ENCODE measurements around the gene DRAXIN.

DRAXIN gene

DNA sequence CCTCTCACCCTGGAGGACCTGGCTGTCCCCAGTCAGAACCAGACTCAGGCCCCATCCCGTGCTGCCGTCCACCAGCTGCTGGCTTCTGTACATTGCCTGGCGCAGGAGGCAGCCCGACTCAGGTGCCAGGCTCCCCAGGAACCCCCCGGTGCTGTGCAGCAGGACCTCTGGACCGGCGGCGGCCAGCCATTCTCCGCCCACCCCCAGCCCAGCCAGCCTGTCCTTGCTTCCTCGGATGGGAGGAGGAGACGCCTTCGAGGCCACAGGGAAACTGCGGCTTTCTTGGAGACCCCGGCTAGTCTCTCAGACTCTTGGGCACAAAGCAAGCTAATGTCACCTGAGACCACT is 74.9 kb downstream of the DRAXIN start:
- TF ChIP-seq, protein P1, sequence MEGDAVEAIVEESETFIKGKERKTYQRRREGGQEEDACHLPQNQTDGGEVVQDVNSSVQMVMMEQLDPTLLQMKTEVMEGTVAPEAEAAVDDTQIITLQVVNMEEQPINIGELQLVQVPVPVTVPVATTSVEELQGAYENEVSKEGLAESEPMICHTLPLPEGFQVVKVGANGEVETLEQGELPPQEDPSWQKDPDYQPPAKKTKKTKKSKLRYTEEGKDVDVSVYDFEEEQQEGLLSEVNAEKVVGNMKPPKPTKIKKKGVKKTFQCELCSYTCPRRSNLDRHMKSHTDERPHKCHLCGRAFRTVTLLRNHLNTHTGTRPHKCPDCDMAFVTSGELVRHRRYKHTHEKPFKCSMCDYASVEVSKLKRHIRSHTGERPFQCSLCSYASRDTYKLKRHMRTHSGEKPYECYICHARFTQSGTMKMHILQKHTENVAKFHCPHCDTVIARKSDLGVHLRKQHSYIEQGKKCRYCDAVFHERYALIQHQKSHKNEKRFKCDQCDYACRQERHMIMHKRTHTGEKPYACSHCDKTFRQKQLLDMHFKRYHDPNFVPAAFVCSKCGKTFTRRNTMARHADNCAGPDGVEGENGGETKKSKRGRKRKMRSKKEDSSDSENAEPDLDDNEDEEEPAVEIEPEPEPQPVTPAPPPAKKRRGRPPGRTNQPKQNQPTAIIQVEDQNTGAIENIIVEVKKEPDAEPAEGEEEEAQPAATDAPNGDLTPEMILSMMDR (IDR thresholded peaks at IDR 0.05; ENCODE audit: extremely low read depth, missing control alignments), result no peak

DNA sequence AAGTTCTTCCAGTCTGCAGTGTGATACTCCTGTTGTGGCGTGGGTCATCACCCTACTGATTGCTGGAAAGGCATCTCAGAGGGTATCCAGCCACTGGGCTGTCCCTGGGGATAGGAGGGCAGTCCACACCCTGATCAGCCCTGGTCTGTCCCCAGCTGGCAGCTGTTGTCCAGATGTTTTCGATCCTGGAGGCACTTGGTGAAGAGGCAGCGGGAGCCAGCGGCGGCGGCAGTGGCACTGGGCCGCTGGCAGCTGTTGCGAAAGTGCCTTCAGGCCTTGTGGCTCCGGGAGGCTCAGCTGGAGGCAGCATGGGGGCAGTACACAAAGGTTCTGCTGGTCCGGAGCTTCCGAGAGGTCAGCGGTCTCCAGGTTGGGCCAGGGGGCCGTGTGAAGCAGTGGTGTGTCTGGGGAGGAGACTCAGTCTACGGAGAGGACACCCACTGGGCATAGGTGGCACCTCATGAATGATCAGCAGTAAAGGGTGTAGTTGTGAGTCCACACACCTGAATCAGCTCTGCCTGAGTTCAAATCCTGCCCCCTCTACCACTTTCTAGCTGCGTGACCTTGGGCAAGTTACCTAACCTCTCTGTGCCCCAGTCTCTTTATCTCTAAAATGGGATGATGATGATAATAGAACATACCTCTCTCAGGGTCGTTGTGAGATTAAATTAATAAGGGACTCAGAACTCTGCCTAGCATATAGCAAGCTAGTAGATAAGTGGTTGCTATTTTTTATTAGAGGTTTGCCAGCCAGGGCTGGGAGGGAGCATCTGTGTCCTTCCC is 76.6 kb downstream of the DRAXIN start:
- DNase-seq (ENCODE audit: low spot score), result no peak
- TF ChIP-seq, protein P1 (IDR thresholded peaks at IDR 0.05; ENCODE audit: extremely low read depth, missing control alignments), result no peak

More for the DNA sequence above, 74.9 kb downstream of the DRAXIN start:
- DNase-seq (ENCODE audit: low spot score), result no peak

DNA sequence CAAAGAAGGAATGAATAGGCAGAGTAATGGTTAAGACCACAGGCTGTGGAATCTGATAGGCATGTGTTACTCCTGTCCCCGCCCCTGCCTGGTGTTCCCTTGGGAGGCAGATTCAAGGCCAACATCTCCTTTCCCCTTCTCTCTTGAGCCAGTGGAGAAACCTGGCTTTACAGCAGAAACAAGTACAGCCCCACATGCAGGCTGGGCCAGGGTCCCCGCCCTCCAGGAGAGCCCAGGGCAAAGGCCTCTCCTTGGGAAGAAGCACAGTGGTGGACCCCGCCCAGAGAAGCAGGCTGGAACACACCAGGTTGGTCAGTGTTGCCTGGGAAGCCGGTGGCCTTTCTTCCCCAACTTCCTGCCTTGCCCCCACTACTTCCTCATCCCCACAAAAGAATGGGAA is 77.3 kb downstream of the DRAXIN start:
- DNase-seq (ENCODE audit: low spot score), result no peak
- TF ChIP-seq, protein P1 (IDR thresholded peaks at IDR 0.05; ENCODE audit: extremely low read depth, missing control alignments), result no peak

DNA sequence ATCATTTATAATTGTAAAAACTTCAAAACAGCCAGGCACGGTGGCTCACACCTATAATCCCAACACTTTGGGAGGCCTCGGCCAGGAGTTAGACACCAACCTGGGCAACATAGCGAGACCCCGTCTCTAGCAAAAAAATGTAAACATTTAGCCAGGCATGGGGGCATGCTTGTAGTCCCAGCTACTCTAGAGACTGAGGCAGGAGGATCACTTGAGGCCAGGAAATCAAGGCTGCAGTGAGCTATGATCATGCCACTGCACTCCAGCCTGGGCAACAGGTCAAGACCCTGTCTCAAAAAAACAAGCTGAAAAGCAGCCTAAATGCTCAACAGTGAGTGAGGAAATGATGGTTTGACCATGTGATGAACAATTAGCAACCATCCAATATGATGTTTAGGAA is 77.8 kb downstream of the DRAXIN start:
- TF ChIP-seq, protein P1 (IDR thresholded peaks at IDR 0.05; ENCODE audit: extremely low read depth, missing control alignments), result no peak
- no peak for DNase-seq (ENCODE audit: low spot score)

DNA sequence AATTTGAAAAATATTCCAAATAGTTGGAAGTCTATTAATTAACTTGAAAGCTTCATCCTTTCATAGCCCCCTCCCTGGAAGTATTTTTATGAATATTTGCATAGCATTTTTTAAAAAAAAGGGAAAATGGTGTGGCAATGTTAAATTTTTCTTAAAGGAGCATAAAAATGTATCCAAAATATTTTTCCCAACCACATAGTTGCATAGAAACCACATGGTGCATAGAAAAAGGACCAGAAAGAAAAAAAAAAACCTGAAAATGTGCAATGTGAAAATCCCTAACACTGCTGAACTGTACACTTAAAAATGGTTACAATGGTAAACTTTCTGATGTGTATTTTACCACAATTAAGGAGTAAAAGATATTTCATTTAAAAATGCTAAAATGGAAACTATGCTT is 78.5 kb downstream of the DRAXIN start:
- DNase-seq (ENCODE audit: low spot score), result no peak
- TF ChIP-seq, protein P1 (IDR thresholded peaks at IDR 0.05; ENCODE audit: extremely low read depth, missing control alignments), result no peak

DNA sequence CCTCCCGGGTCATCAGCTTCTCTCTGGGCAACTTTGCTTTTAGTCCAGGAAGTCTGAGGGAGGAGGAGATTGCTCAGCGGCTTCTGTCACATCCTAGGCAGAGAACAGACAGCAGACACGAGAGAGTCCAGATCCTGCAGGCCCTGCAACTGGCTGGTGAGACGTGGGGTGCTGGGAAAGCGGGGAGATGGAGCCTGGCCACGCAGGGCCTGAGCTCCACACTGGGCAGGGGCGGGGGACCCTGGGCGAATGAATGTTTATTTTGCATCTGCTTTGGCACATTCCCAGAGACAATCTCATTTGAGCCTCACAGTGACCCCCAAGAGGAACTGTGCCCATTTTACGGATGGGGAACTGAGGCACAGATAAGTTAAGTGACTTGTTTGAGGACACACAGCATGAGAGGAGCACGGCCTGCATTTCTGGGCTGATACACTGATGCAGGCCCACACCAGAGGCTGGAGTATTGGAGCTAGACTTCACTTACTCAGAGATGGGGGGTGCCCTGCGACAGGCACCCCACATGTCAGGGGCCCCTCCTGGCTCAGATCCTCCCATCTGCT is 80.1 kb downstream of the DRAXIN start:
- TF ChIP-seq, protein P1 (IDR thresholded peaks at IDR 0.05; ENCODE audit: extremely low read depth, missing control alignments), result no peak
- no peak for DNase-seq (ENCODE audit: low spot score)

DNA sequence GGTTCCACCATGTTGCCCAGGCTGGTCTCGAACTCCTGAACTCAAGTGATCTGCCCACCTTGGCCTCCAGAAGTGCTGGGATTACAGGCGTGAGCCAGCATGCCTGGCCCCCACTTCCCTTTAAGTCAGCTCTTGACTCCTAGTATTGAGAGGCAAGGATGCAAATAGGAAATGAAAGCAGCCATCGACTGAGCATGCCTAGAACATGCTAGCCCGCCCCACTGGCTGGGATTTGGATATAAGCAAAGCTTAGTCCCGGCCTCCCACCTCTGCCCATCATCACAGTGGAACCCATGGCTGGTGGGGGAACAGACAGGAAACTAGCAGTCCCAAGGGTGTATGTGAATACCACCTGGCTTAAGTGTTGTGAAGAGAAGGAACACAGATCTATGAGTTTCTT is 80.9 kb downstream of the DRAXIN start:
- TF ChIP-seq, protein P1 (IDR thresholded peaks at IDR 0.05; ENCODE audit: extremely low read depth, missing control alignments), result no peak
- no peak for DNase-seq (ENCODE audit: low spot score)
